OCI-LY1 (cell line): Measurements from ENCODE around the gene CHCHD4.

Source experiments
- H2AFZ ChIP-seq: fragments of 200-600 bp; sonication (generic), shearing (Covaris generic); 2 replicates; pipeline ENCODE4 v1.6.0; 2014; ENCODE audit warnings: antibody characterized with exemption, mild to moderate bottlenecking, low read length
- H3F3A ChIP-seq: fragments of 200-600 bp; sonication (generic), shearing (Covaris generic); 2 replicates; pipeline ENCODE4 v1.6.0; 2014; ENCODE audit warnings: mild to moderate bottlenecking, antibody characterized with exemption, low read length, moderate library complexity; ENCODE audit not compliant: insufficient read depth
- H3K27ac ChIP-seq: fragments of 200-600 bp; sonication (generic); 2 replicates; pipeline ENCODE4 v1.5.1; 2014; ENCODE audit warnings: low read length, mixed run types, mild to moderate bottlenecking, low read depth; ENCODE audit not compliant: poor library complexity, severe bottlenecking
- H3K27me3 ChIP-seq: fragments of 200-600 bp; sonication (generic); 2 replicates; pipeline ENCODE4 v1.6.0; 2014; ENCODE audit warnings: antibody characterized with exemption, mild to moderate bottlenecking, low read length, moderate library complexity; ENCODE audit not compliant: insufficient read depth
- H3K36me3 ChIP-seq: fragments of 200-600 bp; sonication (generic); 2 replicates; pipeline ENCODE4 v1.6.1; 2014; ENCODE audit warnings: mild to moderate bottlenecking, antibody characterized with exemption, low read length, moderate library complexity, mixed read lengths; ENCODE audit not compliant: insufficient read depth
- H3K4me1 ChIP-seq: fragments of 200-600 bp; sonication (generic); 2 replicates; pipeline ENCODE4 v1.5.1; 2014; ENCODE audit warnings: mild to moderate bottlenecking, low read length, moderate library complexity; ENCODE audit not compliant: insufficient read depth, severe bottlenecking
- H3K4me2 ChIP-seq: fragments of 200-600 bp; sonication (generic), shearing (Covaris generic); 2 replicates; pipeline ENCODE4 v1.6.1; 2014; ENCODE audit warnings: low read length
- H3K4me3 ChIP-seq: fragments of 200-600 bp; sonication (generic); 2 replicates; pipeline ENCODE4 v1.5.1; 2014; ENCODE audit warnings: low read length, low read depth, mild to moderate bottlenecking, mixed read lengths; ENCODE audit not compliant: poor library complexity, severe bottlenecking
- H3K79me2 ChIP-seq: fragments of 200-600 bp; shearing (Covaris generic); 2 replicates; pipeline ENCODE4 v1.6.1; 2016; ENCODE audit warnings: mixed run types, low read length, mixed read lengths; ENCODE audit not compliant: insufficient read depth
- H3K9ac ChIP-seq: fragments of 200-600 bp; sonication (generic), shearing (Covaris generic); 2 replicates; pipeline ENCODE4 v1.6.1; 2014; ENCODE audit warnings: mild to moderate bottlenecking, low read length, mixed read lengths
- H3K9me2 ChIP-seq: fragments of 200-600 bp; sonication (generic), shearing (Covaris generic); 2 replicates; pipeline ENCODE4 v1.6.1; 2014; ENCODE audit warnings: low read depth, mild to moderate bottlenecking, low read length, mixed read lengths
- H3K9me3 ChIP-seq: fragments of 200-600 bp; shearing (Covaris generic); 2 replicates; pipeline ENCODE4 v1.6.1; 2014; ENCODE audit warnings: low read length, mixed read lengths
- H4K20me1 ChIP-seq: fragments of 200-600 bp; sonication (generic), shearing (Covaris generic); 2 replicates; pipeline ENCODE4 v1.6.0; 2016; ENCODE audit warnings: mild to moderate bottlenecking, low read length; ENCODE audit not compliant: insufficient read depth
- CTCF ChIP-seq: fragments of 200-600 bp; sonication (generic), shearing (Covaris generic); IDR thresholded peaks from 2 replicates; pipeline ENCODE4 v1.5.1; 2017; ENCODE audit warnings: mild to moderate bottlenecking, antibody characterized with exemption, low read length, moderate library complexity, mixed read lengths
- EZH2 ChIP-seq: fragments of 200-600 bp; sonication (generic), shearing (Covaris generic); IDR thresholded peaks from 2 replicates; pipeline ENCODE4 v1.8.0; 2017; ENCODE audit warnings: borderline replicate concordance, mixed run types, mild to moderate bottlenecking, antibody characterized with exemption, low read length, moderate library complexity, mixed read lengths

Gene CHCHD4

GRCh38 chr3:14156201-14156600, 31.5 kb upstream of the CHCHD4 start:
- no peak overlapping the region for H3K9ac ChIP-seq
- H3K4me1 ChIP-seq = no peaks in the 10 kb centered on the region
- peaks cover 1% of the 10 kb centered on the region; the same call in 1 of the 2 replicates for H3K9me3 ChIP-seq
- no peak for TF ChIP-seq EZH2
- no peak for TF ChIP-seq CTCF
- H2AFZ ChIP-seq = no peak overlapping the region
- no peak overlapping the region for H3K27ac ChIP-seq
- H3K4me3 ChIP-seq = no peak overlapping the region
- no peaks in the 10 kb centered on the region for H3K27me3 ChIP-seq
- no peaks in the 10 kb centered on the region for H3K9me2 ChIP-seq
- no peaks in the 10 kb centered on the region for H3K79me2 ChIP-seq
- peaks cover 70% of the 10 kb centered on the region for H3K36me3 ChIP-seq
- no peaks in the 10 kb centered on the region for H3F3A ChIP-seq
- no peaks in the 10 kb centered on the region for H4K20me1 ChIP-seq
- H3K4me2 ChIP-seq = no peak overlapping the region

- no peaks in the 10 kb centered on the region for H4K20me1 ChIP-seq
- no peak overlapping the region for H3K27ac ChIP-seq
- no peaks in the 10 kb centered on the region for H3F3A ChIP-seq
- no peaks in the 10 kb centered on the region for H3K4me1 ChIP-seq
- H3K79me2 ChIP-seq = no peaks in the 10 kb centered on the region
- H3K4me3 ChIP-seq = no peak overlapping the region
- no peak overlapping the region for H2AFZ ChIP-seq
- TF ChIP-seq CTCF (no peak), EZH2 (no peak)
- no peaks in the 10 kb centered on the region for H3K27me3 ChIP-seq
- H3K9ac ChIP-seq = no peak overlapping the region
- H3K9me2 ChIP-seq = no peaks in the 10 kb centered on the region
- peaks cover 58% of the 10 kb centered on the region for H3K36me3 ChIP-seq
- no peaks in the 10 kb centered on the region for H3K9me3 ChIP-seq
- no peak overlapping the region for H3K4me2 ChIP-seq
Measured at GRCh38 chr3:14154895-14155440, 30.3 kb upstream of the CHCHD4 start.

- no peak overlapping the region for H3K4me3 ChIP-seq
- H3K4me1 ChIP-seq = no peaks in the 10 kb centered on the region
- H3K27ac ChIP-seq = no peak overlapping the region
- no peaks in the 10 kb centered on the region for H3K27me3 ChIP-seq
- H3K4me2 ChIP-seq = no peak overlapping the region
- no peaks in the 10 kb centered on the region for H3K9me2 ChIP-seq
- no peaks in the 10 kb centered on the region for H3K79me2 ChIP-seq
- TF ChIP-seq EZH2 (no peak), CTCF (no peak)
- no peaks in the 10 kb centered on the region for H3F3A ChIP-seq
- no peaks in the 10 kb centered on the region for H3K9me3 ChIP-seq
- H4K20me1 ChIP-seq = no peaks in the 10 kb centered on the region
- H2AFZ ChIP-seq = no peak overlapping the region
- H3K9ac ChIP-seq = no peak overlapping the region
- peaks cover 51% of the 10 kb centered on the region for H3K36me3 ChIP-seq
Measured at GRCh38 chr3:14154276-14154675, 29.6 kb upstream of the CHCHD4 start.
